CD4-positive, alpha-beta T cell (primary cell): ENCODE measurements around the gene DRGX. TPM values are rescaled to one million over a fixed set of nuclear protein-coding genes. Genes with fewer than 3 reads are reported as not detected.

Experiments used
- ATAC-seq: fragments of 200-7000 bp; cut with Tn5 transposase; one replicate; pipeline ENCODE4 v1.10.0; 2022; ENCODE audit warnings: mild to moderate bottlenecking; ENCODE audit not compliant: poor library complexity
- CTCF ChIA-PET: fragments of 350-600 bp; sonication (Branson Sonifier 250); formaldehyde crosslinking; loops from one replicate; lab custom pipeline; 2021; ENCODE audit warnings: antibody characterized with exemption, inconsistent platforms; lab: Charles Lee
- POLR2A ChIA-PET: fragments of 350-600 bp; sonication (Branson Sonifier 250); formaldehyde crosslinking; loops from one replicate; lab custom pipeline; 2021; ENCODE audit warnings: antibody characterized with exemption, inconsistent platforms; lab: Charles Lee
- DNase-seq, 14 experiments: peaks; one replicate each; pipeline ENCODE4 v3.0.0-alpha.2; 2013 to 2020; ENCODE audit warnings: mixed read lengths in 2 of 14
- H3K27ac ChIP-seq, 2 donors: one replicate each; pipeline versions ENCODE4 v1.5.1 to v1.7.0; 2013; ENCODE audit warnings: low read length in 2 of 2, low read depth in 1 of 2, mild to moderate bottlenecking in 1 of 2
- H3K27me3 ChIP-seq, 2 experiments: 1 replicate in 1 of 2; 2 replicates in 1 of 2; pipeline versions ENCODE4 v1.6.1 to v1.7.0; 2013; ENCODE audit warnings: low read length in 2 of 2, control low read depth in 1 of 2, mild to moderate bottlenecking in 1 of 2, moderate library complexity in 1 of 2; ENCODE audit not compliant: insufficient read depth in 2 of 2, control insufficient read depth in 1 of 2
- H3K36me3 ChIP-seq: one replicate; pipeline ENCODE4 v1.6.1; 2013; ENCODE audit warnings: low read length, control low read depth; ENCODE audit not compliant: insufficient read depth
- H3K4me1 ChIP-seq: one replicate; pipeline ENCODE4 v1.6.1; 2013; ENCODE audit warnings: low read length, control low read depth; ENCODE audit not compliant: insufficient read depth
- H3K4me3 ChIP-seq: one replicate; pipeline ENCODE4 v1.5.1; 2013; ENCODE audit warnings: mild to moderate bottlenecking, low read length, moderate library complexity
- H3K9me3 ChIP-seq, 2 experiments: 1 replicate in 1 of 2; 2 replicates in 1 of 2; pipeline versions ENCODE4 v1.6.1 to v1.7.0; 2013; ENCODE audit warnings: low read length in 2 of 2, mild to moderate bottlenecking in 2 of 2, control low read depth in 1 of 2, moderate library complexity in 1 of 2; ENCODE audit not compliant: control insufficient read depth in 1 of 2, insufficient read depth in 1 of 2
- H3K27ac Mint-ChIP-seq: one replicate; pipeline ENCODE4 v1.8.0; 2020; ENCODE audit warnings: mixed read lengths
- H3K27me3 Mint-ChIP-seq: one replicate; pipeline ENCODE4 v1.8.0; 2021; ENCODE audit warnings: mixed read lengths
- H3K36me3 Mint-ChIP-seq: one replicate; pipeline ENCODE4 v1.8.0; 2021; ENCODE audit warnings: low read depth, mixed read lengths
- H3K4me1 Mint-ChIP-seq: one replicate; pipeline ENCODE4 v1.8.0; 2021; ENCODE audit warnings: low read depth, mixed read lengths
- H3K4me3 Mint-ChIP-seq: one replicate; pipeline ENCODE4 v1.8.0; 2020; ENCODE audit warnings: mild to moderate bottlenecking, mixed read lengths
- H3K9me3 Mint-ChIP-seq: one replicate; pipeline ENCODE4 v1.8.0; 2020; ENCODE audit warnings: mixed read lengths
- intact Hi-C, 2 experiments: fragments of 100-400 bp; cut with DNase I in 1 of 2; cut with micrococcal nuclease in 1 of 2; formaldehyde crosslinking; loops; one replicate each; pipeline versions ENCODE4 v1.15.1 to v1.9.0; 2023 to 2025; cut with DNase I, micrococcal nuclease
- total RNA-seq, 174 experiments: library from RNA in 2 of 174; stranded (reverse) in 2 of 174; gene quantifications; one replicate each; pipeline ENCODE4 v1.2.3 and lab custom pipeline; 2021 to 2026
- TF ChIP-seq, protein P1 (sequence below): fragments of 200-600 bp; IDR thresholded peaks from one replicate; pipeline ENCODE4 v1.8.0; 2022; ENCODE audit warnings: antibody characterized with exemption, mild to moderate bottlenecking

DRGX gene
- total RNA-seq, 2 experiments from 2014 or later = not detected

DNA sequence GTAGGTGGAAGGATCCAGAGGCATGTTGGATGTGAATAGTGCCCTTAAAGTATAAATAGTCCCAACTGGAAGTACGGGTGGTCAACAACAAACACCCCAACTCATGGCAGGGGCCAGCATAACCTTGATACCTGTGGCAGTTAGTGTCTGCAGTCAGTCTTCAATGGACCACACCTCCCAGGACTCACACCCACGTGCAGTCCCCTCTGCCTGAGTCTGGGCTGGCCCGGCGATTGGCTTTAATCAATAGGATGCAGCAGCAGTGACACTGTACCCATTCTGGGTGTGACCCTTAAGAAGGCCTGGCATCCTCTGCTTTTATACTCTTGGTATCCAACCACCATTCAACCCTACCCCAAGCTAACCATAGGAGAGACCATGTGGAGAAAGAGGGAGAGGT lies 18.6 kb downstream of the DRGX start:
- ChIA-PET POLR2A (no interaction called here), CTCF (no interaction called here)
- no peak for DNase-seq
- Mint-ChIP-seq H3K36me3 (no peaks in the 10 kb centered on the region), H3K4me3 (no peak overlapping the region), H3K4me1 (no peaks in the 10 kb centered on the region), H3K9me3 (no peaks in the 10 kb centered on the region), H3K27me3 (peaks cover 6% of the 10 kb centered on the region), H3K27ac (no peak overlapping the region)
- no peaks in the 10 kb centered on the region for H3K4me1 ChIP-seq
- peaks cover 0 to 11% of the 10 kb centered on the region in 2 experiments for H3K9me3 ChIP-seq
- intact Hi-C loops = no loop called here
- H3K27ac ChIP-seq = no peak overlapping the region
- no peaks in the 10 kb centered on the region for H3K27me3 ChIP-seq
- no peaks in the 10 kb centered on the region for H3K36me3 ChIP-seq
- TF ChIP-seq, protein P1, sequence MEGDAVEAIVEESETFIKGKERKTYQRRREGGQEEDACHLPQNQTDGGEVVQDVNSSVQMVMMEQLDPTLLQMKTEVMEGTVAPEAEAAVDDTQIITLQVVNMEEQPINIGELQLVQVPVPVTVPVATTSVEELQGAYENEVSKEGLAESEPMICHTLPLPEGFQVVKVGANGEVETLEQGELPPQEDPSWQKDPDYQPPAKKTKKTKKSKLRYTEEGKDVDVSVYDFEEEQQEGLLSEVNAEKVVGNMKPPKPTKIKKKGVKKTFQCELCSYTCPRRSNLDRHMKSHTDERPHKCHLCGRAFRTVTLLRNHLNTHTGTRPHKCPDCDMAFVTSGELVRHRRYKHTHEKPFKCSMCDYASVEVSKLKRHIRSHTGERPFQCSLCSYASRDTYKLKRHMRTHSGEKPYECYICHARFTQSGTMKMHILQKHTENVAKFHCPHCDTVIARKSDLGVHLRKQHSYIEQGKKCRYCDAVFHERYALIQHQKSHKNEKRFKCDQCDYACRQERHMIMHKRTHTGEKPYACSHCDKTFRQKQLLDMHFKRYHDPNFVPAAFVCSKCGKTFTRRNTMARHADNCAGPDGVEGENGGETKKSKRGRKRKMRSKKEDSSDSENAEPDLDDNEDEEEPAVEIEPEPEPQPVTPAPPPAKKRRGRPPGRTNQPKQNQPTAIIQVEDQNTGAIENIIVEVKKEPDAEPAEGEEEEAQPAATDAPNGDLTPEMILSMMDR = no peak
- no peak for ATAC-seq
- H3K4me3 ChIP-seq = no peak overlapping the region

DNA sequence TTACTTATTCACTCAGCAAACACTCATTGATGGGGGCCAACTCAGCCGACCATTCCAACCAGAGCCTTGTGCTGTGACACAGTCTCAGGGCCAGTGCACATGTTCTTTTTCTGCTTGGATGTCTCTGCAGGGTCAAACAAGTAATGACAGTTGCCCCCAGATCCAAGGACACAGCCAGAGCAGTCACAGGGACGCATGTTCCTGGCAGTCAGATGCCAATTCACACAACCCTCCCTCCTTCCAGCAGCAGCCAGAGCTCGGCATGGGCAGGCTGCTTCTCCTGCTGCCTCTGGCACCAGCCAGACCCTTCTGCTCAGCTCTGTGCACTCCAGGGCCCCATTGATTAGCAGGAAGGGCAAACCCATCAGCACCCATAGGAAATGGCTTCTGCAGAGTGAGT lies 20.3 kb downstream of the DRGX start:
- peaks cover 0 to 6% of the 10 kb centered on the region in 2 experiments for H3K9me3 ChIP-seq
- DNase-seq = no peak
- ChIA-PET CTCF (no interaction called here), POLR2A (no interaction called here)
- H3K27ac Mint-ChIP-seq = no peak overlapping the region
- no peaks in the 10 kb centered on the region for H3K27me3 ChIP-seq
- TF ChIP-seq, protein P1 = no peak
- no peak for ATAC-seq
- no peaks in the 10 kb centered on the region for H3K9me3 Mint-ChIP-seq
- no peak overlapping the region for H3K27ac ChIP-seq
- H3K27me3 Mint-ChIP-seq = peaks cover 4% of the 10 kb centered on the region
- H3K4me3 Mint-ChIP-seq = no peak overlapping the region
- H3K36me3 ChIP-seq = no peaks in the 10 kb centered on the region
- no peaks in the 10 kb centered on the region for H3K36me3 Mint-ChIP-seq
- intact Hi-C loops = no loop called here
- no peaks in the 10 kb centered on the region for H3K4me1 Mint-ChIP-seq
- H3K4me1 ChIP-seq = no peaks in the 10 kb centered on the region
- no peak overlapping the region for H3K4me3 ChIP-seq

DNA sequence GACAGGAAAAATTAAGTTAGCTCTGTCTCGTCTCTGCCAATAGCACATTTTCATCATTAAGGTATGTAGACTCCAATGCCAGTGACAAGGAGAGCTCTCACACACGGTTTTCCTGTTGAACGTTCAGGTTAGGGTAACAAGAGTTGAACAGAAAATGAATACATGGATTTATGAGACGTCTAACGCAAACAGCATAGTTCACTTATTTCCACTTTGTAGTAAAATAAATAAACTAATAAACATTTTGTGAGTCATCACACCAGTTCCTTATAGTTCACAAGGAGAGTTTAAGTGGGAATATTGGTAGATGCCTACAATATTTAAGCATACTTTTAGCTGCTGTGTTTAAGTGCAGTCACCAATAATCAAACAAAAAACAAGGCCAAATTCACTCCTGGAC lies 21.1 kb downstream of the DRGX start:
- Histone ChIP-seq H3K27ac (no peak overlapping the region), H3K9me3 (peaks cover 0 to 3% of the 10 kb centered on the region in 2 experiments), H3K4me1 (no peaks in the 10 kb centered on the region), H3K4me3 (no peak overlapping the region), H3K36me3 (no peaks in the 10 kb centered on the region), H3K27me3 (no peaks in the 10 kb centered on the region)
- ATAC-seq = no peak
- ChIA-PET POLR2A (no interaction called here), CTCF (no interaction called here)
- Mint-ChIP-seq H3K27ac (no peak overlapping the region), H3K4me3 (no peak overlapping the region), H3K36me3 (no peaks in the 10 kb centered on the region), H3K27me3 (no peaks in the 10 kb centered on the region), H3K9me3 (no peaks in the 10 kb centered on the region), H3K4me1 (no peaks in the 10 kb centered on the region)
- intact Hi-C loops = no loop called here
- no peak for DNase-seq
- TF ChIP-seq, protein P1 = no peak
